GM12801 (cell line): ENCODE results near the gene FAM32A.

Experiments used
- CTCF ChIP-seq: IDR thresholded peaks from one replicate; pipeline ENCODE4 v1.5.1; 2011; ENCODE audit warnings: control low read depth; ENCODE audit not compliant: insufficient read length; ENCODE audit errors: extremely low read depth

The FAM32A gene

DNA sequence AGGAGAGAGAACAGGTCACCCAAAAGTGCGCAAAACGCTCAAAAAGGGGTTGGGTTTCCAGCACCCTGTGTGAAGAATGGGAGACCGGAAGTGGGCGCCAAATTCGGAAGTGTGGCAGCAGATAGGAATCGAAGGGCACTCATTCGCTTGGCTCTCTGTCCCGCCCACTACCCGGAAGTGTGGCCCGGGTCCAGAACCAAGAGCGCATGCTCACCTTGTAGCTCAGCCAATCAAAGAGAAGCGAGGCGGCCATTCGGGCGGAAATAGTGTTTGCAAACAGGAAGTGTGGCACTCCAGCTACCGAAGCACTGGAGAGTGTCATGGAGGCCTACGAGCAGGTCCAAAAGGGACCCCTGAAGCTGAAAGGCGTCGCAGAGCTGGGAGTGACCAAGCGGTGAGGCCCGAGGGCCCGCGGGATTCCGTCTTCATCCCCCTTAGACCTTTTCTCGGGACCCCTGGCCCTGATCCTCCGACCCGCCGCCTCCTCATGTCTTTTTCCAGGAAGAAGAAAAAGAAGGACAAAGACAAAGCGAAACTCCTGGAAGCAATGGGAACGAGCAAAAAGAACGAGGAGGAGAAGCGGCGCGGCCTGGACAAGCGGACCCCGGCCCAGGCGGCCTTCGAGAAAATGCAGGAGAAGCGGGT is at the start of gene FAM32A:
FAM32A (plus strand) TSS at position 288 of the 645 bp plus-strand sequence; CDS start at position 321, 33 bp downstream.
- no peak for TF ChIP-seq CTCF

- TF ChIP-seq CTCF = no peak
Observed at GRCh38 chr19:16135430-16136127, 49.6 kb upstream of the FAM32A start.

- TF ChIP-seq CTCF = no peak
Observed at GRCh38 chr19:16136185-16136999, 48.8 kb upstream of the FAM32A start.

GRCh38 chr19:16139752-16140151 is 45.5 kb upstream of the FAM32A start:
- TF ChIP-seq CTCF = no peak

DNA sequence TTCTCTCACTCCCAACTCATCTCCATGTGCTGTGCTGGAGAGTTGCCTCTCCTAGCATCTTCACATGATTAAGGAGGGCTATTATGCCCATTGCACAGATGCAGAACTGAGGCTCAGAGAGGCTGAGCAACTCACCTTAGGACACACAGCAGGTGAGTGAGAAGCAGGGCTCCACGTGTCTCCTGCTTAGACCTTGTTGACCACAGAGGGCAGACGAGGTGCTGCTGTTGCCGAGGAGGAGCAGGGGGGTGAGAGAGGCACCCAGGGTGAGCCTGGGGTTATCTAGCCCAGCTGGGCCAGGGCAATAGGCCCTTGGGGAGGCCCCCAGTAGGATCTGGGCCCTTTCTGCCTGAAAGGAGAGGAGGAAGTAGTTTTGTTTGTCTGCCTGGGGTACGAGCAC is 44.2 kb upstream of the FAM32A start:
- TF ChIP-seq CTCF = no peak

DNA sequence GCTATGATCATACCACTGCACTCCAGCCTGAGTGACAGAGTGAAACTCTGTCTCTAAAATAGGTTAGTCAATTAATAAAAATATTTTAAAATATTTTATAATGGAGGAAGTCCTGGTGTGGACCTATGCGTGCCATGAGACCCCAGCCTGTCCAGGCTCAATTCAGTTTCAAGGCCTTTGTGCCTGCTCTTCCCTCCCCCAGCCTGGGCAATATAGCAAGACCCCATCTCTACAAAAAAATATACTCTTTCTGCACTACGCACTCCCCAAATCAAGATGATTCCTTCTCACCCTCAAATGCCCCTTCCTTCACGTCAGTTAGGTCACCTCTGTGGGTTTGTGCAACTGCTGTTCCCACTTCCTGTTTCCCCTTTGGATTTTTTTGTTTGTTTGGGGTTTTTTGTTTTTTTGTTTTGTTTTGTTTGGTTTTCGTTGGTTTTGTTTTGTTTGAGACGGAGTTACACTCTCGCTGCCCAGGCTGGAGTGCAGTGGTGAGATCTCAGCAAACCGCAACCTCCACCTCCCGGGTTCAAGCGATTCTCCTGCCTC is 43.1 kb upstream of the FAM32A start:
- TF ChIP-seq CTCF = no peak

GRCh38 chr19:16143399-16144215 is 41.6 kb upstream of the FAM32A start, which contains the start of gene HSH2D:
Gene HSH2D, plus strand, starts transcription at chr19:16143685. Its CDS starts 5,066 bp downstream, at chr19:16148751.
- no peak for TF ChIP-seq CTCF
